SK-N-MC (cell line): ENCODE measurements around the gene PCYT2.

Source experiments
- FOXP2 ChIP-seq: optimal IDR thresholded peaks from 2 replicates; pipeline ENCODE3; 2011; ENCODE audit warnings: mild to moderate bottlenecking, moderate library complexity; ENCODE audit not compliant: insufficient read depth; ENCODE audit errors: extremely low read length, control extremely low read depth
- POLR2AphosphoS5 ChIP-seq: IDR thresholded peaks from 2 replicates; pipeline ENCODE4 v1.6.1; 2012; ENCODE audit warnings: mild to moderate bottlenecking, low read depth, low read length, borderline replicate concordance

DNA sequence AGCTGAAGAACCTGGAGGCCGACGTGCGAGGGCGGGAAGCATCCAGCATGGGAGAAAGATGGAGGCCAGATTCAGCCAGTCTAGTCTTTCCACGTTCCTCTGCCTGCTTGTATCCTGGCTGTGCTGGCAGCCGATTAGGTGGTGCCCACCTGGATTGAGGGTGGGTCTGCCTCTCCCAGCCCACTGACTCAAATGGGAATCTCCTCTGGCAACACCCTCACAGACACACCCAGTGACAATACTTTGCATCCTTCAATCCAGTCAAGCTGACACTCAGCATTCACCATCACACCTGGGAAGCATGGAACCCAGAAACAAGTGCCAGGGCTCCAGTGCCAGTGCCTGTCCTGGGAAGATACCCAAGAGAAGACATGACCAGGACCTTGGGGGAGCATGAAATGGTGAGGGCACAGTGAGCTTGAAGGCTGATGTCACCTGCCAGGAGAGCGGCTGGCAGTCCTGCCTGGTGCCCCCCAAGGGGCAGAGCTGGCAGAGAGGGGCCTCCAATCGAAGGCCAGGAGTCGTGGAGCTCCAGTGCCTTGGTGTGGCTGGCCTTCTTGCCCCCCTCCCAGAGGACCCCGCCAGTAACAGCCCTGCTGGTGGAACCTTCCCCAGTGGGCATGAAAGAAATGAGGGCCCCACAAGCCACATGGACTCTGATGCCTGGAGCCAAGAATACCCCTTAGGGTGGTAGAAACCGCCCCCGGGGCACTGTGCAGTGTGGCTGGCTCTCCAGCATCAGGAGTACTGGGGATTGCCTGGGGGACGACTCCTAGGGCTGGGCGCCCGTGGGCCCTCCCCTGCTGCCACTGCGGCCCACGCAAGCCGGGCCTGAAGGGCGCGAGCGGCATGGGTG, 9.8 kb downstream of the PCYT2 start:
- TF ChIP-seq POLR2AphosphoS5 (no peak), FOXP2 (no peak)
